C4-2B (cell line): Measurements from ENCODE around the gene ADAR.

Source experiments
- ZFX ChIP-seq: fragments of 450-650 bp; IDR thresholded peaks from 2 replicates; pipeline ENCODE4 v1.6.1; 2017
- TF ChIP-seq, protein P1 (sequence below): fragments of 450-650 bp; conservative IDR thresholded peaks from 2 replicates; pipeline ENCODE4 v1.5.1; 2017; ENCODE audit warnings: mild to moderate bottlenecking

DNA sequence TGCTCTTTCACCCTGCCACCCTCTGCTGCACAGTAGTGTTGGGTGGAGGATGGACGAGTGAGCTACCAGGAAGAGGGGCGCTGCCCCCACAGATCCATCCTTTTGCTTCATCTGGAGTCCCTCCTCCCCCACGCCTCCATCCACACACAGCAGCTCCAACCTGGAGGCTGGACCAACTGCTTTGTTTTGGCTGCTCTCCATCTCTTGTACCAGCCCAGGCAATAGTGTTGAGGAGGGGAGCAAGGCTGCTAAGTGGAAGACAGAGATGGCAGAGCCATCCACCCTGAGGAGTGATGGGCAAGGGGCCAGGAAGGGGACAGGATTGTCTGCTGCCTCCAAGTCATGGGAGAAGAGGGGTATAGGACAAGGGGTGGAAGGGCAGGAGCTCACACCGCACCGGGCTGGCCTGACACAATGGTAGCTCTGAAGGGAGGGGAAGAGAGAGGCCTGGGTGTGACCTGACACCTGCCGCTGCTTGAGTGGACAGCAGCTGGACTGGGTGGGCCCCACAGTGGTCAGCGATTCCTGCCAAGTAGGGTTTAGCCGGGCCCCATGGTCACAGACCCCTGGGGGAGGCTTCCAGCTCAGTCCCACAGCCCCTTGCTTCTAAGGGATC lies 31.9 kb downstream of the ADAR start:
- TF ChIP-seq, protein P1, sequence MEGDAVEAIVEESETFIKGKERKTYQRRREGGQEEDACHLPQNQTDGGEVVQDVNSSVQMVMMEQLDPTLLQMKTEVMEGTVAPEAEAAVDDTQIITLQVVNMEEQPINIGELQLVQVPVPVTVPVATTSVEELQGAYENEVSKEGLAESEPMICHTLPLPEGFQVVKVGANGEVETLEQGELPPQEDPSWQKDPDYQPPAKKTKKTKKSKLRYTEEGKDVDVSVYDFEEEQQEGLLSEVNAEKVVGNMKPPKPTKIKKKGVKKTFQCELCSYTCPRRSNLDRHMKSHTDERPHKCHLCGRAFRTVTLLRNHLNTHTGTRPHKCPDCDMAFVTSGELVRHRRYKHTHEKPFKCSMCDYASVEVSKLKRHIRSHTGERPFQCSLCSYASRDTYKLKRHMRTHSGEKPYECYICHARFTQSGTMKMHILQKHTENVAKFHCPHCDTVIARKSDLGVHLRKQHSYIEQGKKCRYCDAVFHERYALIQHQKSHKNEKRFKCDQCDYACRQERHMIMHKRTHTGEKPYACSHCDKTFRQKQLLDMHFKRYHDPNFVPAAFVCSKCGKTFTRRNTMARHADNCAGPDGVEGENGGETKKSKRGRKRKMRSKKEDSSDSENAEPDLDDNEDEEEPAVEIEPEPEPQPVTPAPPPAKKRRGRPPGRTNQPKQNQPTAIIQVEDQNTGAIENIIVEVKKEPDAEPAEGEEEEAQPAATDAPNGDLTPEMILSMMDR = no peak
- TF ChIP-seq ZFX = no peak
